Measurements from ENCODE around the gene BLMH.

The BLMH gene, protein sequence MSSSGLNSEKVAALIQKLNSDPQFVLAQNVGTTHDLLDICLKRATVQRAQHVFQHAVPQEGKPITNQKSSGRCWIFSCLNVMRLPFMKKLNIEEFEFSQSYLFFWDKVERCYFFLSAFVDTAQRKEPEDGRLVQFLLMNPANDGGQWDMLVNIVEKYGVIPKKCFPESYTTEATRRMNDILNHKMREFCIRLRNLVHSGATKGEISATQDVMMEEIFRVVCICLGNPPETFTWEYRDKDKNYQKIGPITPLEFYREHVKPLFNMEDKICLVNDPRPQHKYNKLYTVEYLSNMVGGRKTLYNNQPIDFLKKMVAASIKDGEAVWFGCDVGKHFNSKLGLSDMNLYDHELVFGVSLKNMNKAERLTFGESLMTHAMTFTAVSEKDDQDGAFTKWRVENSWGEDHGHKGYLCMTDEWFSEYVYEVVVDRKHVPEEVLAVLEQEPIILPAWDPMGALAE

GRCh38 chr17:30291543-30292285, at the start of gene BLMH:
TSS of gene BLMH (minus strand) at chr17:30291944. CDS start at chr17:30291819, 125 bp downstream.
- H3K4me3 ChIP-seq (ENCODE audit: low read depth, low read length), result peak within 1 kb of the TSS; percentile 61

GRCh38 chr17:30340801-30341356, 49.1 kb upstream of the BLMH start:
- H3K4me3 ChIP-seq (ENCODE audit: low read depth, low read length), result no peak overlapping the region

- H3K4me3 ChIP-seq (ENCODE audit: low read depth, low read length), result no peak overlapping the region
Measured at GRCh38 chr17:30339086-30339485, 47.3 kb upstream of the BLMH start.

- H3K4me3 ChIP-seq (ENCODE audit: low read depth, low read length), result no peak overlapping the region
Measured at GRCh38 chr17:30337393-30337999, 45.8 kb upstream of the BLMH start.

DNA sequence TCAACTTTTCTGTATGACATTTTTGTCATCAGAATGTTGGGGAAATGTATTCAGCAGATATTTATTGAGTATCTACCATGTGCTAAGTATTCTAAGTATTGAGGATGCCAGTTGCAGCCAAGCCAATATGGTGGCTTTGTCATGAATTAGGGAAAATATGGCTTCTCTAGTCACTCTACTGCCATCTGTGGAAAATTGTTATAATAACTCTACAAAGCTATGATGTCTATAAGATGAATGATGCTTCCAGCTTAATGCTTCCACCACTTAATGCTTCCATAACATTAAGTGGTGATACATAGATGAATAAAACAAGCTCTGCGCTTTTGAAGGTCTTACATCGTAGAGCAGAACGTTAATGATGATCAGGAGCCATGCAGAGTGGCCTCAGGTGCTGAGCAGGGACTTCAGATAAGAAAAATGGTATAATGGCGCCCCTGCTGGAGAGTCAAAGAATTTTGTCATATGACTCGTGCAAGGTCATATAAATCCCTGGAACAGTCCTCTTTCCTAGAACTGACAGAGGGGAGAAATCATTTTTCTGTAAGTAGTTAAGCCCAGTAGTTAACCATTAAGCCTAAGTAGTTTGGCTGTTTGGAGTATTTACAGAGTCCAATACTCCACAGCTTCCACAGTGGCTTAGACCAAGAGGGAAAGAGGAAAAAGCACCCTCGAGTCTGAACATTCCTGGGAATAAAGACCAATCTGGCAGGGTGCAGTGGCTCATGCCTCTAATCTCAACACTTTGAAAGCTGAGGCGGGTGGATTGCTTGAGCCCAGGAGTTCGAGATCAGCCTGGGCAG, 44.8 kb upstream of the BLMH start:
- no peak overlapping the region for H3K4me3 ChIP-seq (ENCODE audit: low read depth, low read length)

DNA sequence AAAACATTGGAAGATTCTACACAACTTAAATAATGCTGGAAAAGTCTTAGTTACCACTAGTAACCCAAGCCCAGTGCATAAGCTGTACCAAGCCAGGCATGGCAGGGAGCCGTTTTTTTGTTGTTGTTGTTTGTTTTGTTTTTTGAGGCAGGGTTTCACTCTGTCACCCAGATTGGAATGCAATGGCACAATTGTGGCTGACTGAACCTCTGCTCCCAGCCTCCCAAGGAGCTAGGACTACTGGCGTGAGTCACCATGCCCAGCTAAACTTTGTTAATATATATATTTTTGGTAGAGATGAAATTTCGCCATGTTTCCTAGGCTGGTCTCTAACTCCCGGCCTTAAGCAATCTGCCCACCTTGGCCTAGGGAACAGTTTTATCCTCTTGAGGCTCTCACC, 42.7 kb upstream of the BLMH start:
- no peak overlapping the region for H3K4me3 ChIP-seq (ENCODE audit: low read depth, low read length)

- H3K4me3 ChIP-seq (ENCODE audit: low read depth, low read length), result no peak within 1 kb of the TSS
Measured at GRCh38 chr17:30333503-30334360, 42.0 kb upstream of the BLMH start, which contains the start of gene TMIGD1. TSS of gene TMIGD1 (minus strand) at chr17:30334057. CDS start at chr17:30332133, 1,924 bp downstream.

DNA sequence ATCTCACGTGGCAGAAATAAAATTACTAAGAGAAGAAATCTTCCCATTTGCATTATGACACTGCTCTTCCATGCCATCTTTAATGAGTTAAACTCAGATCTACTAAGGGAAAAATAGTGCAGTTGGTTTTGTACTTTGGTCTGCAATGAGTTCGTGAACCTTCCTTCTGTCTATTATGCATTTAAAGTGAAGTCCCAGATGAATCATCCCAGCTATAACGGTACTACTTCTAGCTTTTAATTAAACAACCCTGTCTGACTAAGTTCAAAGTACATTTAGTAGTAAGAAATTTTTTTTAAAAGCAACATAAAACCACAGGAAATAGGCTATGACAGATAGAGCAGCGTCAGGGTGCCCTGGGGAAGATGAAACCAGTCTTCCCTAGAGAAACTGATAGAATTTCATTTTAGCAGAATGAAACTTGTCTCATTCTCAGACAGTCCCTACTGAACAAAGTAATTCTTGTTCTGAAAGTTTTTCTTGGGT, 40.4 kb upstream of the BLMH start:
- no peak overlapping the region for H3K4me3 ChIP-seq (ENCODE audit: low read depth, low read length)

- no peak overlapping the region for H3K4me3 ChIP-seq (ENCODE audit: low read depth, low read length)
Measured at GRCh38 chr17:30326809-30327208, 35.1 kb upstream of the BLMH start.

DNA sequence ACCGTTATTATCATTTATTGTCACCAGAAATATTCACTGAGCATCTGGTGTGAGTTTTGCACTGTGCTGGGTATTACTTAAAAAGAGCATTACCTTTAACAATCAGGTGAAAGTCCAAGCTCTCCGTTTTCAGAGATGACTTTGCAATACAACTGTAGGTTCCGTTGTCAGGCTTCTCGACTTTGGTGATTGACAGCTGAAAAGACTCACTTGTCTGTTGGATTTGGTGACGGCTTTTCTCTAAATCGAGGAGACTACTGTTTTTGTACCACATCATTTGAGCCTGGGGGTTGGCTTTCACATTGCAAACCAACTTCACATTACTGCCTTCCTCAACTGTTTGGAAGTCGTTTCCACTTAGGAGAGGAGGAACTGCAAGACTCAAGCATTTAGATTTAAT, 33.0 kb upstream of the BLMH start:
- H3K4me3 ChIP-seq (ENCODE audit: low read depth, low read length), result no peak overlapping the region

- no peak overlapping the region for H3K4me3 ChIP-seq (ENCODE audit: low read depth, low read length)
Measured at GRCh38 chr17:30323895-30324319, 32.2 kb upstream of the BLMH start.

DNA sequence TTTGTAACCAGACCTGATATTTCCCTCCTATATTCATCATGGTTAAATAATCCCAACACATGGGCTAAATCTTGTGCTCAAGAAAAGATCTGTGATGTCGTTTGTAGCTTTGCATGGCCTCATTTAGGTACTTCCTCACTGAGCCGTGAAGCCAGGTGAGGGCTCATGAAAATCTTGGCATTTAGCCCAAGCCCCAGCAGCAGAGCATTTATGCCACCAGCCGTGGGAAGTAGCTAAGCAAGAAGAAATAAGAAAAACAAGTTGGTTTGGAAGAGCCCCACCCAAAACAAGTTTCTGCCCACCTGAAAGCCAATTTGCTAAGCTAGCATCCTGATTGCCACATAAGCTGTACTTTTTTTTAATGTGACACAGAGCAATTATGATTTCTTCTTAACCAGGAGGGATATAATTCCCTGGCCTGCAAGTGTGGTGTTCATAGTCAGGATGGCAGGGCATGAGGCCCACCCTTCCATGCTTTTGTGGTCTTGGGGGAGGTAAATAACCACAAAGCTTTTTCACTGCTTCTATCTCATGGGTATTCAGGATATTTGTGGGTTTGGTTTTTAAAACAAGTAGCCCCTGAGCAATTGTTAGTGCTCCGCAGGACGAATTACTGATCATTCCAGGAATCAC, 31.6 kb upstream of the BLMH start:
- no peak overlapping the region for H3K4me3 ChIP-seq (ENCODE audit: low read depth, low read length)

GRCh38 chr17:30321314-30321713, 29.6 kb upstream of the BLMH start:
- no peak overlapping the region for H3K4me3 ChIP-seq (ENCODE audit: low read depth, low read length)

DNA sequence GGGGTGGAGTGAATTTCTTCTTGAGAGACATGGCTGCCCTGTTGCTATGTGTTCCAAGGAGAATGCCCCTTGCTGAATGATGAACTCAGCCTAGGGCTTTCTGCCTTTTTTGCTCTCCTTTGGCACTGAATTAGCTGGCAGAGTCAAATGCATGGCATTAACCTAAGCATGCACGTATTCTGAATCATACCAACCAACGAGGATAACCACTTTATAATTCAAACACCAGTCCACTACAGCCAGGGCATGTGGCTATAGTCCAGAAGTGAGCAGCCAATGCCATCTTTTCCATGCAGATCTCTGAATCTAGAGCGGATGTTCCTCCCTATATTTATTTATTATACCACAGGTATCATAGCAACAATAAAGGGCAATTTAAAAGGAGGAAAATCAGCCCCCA, 26.4 kb upstream of the BLMH start:
- no peak overlapping the region for H3K4me3 ChIP-seq (ENCODE audit: low read depth, low read length)

- H3K4me3 ChIP-seq (ENCODE audit: low read depth, low read length), result no peak overlapping the region
Measured at GRCh38 chr17:30316736-30317135, 25.0 kb upstream of the BLMH start.

DNA sequence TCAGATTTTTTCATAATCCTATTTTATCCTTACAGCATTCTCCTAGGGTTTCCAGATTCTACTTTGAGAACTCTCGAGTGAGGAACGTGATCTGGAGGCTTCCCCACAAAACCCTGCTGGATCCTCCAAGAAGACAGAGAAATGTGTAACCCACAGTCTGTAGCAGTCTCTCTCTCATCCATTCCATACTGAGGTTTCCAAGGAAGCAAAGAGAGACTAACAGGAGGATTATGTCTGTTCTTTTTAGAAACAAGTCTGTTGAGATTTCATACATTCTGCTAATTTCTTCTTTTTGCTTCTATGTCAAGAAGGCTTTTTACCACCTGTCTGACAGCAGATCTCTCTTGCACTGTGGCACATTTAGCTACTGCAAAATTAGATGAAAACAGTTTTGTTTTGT, 23.4 kb upstream of the BLMH start:
- no peak overlapping the region for H3K4me3 ChIP-seq (ENCODE audit: low read depth, low read length)

DNA sequence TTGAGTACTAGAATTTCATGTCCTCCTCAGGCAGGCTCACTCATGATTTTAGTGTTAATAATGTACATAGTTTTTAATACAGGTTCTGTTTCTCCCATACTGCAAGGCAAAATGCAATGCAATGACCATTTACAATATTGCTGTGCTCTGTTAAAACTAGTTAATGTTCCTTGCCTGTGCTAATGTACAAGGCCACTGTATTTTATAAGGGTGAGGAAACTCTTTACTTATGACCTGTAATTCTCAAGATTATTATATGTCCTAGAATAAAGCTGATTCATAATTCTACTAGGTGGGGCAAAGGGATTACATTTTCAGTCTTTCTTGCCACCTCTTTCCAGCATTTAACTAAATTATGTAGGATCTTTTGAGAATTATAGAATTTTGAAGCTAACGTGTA, 22.7 kb upstream of the BLMH start:
- H3K4me3 ChIP-seq (ENCODE audit: low read depth, low read length), result no peak overlapping the region

DNA sequence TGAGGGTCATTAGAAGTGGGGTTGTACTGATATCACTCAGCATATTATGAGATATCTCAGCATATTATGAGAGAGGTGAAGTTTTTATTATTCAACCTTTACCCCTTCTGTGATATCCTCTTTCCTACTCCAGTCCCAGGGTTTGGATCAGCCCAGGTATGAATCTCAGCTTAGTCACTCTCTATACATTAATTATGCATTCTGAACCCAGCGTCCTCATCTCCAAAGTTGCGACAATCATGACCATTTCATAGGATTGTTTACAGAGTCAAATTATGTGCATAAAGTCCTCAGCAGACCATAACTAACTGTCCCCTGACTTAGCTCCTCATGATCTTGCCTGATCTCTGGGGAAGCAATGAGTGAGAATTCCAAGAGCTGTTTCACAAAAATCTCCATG, 20.5 kb upstream of the BLMH start:
- no peak overlapping the region for H3K4me3 ChIP-seq (ENCODE audit: low read depth, low read length)

DNA sequence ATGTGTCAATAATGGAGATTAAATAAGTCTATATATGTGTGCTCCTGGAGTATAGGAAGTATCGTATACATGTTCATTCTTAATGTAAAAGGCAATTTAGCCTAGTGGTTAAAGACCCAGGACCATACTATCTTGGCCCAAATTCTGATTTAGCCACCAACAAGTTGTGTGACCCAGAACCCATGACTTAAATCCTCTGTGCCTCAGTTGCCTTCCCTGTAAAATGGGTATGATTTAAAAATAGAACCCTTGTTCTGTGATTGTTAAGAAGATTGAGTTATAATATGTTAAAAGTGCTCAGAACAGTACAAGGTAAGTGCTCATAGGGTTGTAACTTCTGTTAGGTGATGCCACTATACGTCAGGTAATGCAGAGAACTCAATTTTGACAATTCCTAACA, 18.8 kb upstream of the BLMH start:
- no peak overlapping the region for H3K4me3 ChIP-seq (ENCODE audit: low read depth, low read length)
